HG03460 (cell line): ENCODE data around the gene BTBD7.

Experiments
- ATAC-seq: cut with Tn5 transposase; IDR thresholded peaks from one replicate; pipeline ENCODE4 v1.9.1; 2021; ENCODE audit not compliant: unreplicated experiment

BTBD7 gene

GRCh38 chr14:93305725-93306418, 27.0 kb downstream of the BTBD7 start:
- ATAC-seq = no peak

GRCh38 chr14:93304771-93305170, 28.1 kb downstream of the BTBD7 start:
- ATAC-seq = no peak

GRCh38 chr14:93303659-93304058, 29.2 kb downstream of the BTBD7 start:
- ATAC-seq = no peak

- ATAC-seq = no peak
Measured at GRCh38 chr14:93302688-93303581, 29.9 kb downstream of the BTBD7 start.

GRCh38 chr14:93301821-93302447, 30.9 kb downstream of the BTBD7 start:
- ATAC-seq = no peak

- ATAC-seq = no peak
Measured at GRCh38 chr14:93299866-93300265, 33.0 kb downstream of the BTBD7 start.

- ATAC-seq = no peak
Measured at GRCh38 chr14:93299416-93299815, 33.4 kb downstream of the BTBD7 start.

GRCh38 chr14:93295541-93296220, 37.2 kb downstream of the BTBD7 start:
- no peak for ATAC-seq

- ATAC-seq = no peak
Measured at GRCh38 chr14:93286212-93286890, 46.5 kb downstream of the BTBD7 start.

- ATAC-seq = no peak
Measured at GRCh38 chr14:93285044-93285443, 47.8 kb downstream of the BTBD7 start.

- ATAC-seq = no peak
Measured at GRCh38 chr14:93281937-93282336, 50.9 kb downstream of the BTBD7 start.

GRCh38 chr14:93280743-93281142, 52.1 kb downstream of the BTBD7 start:
- no peak for ATAC-seq

- ATAC-seq = no peak
Measured at GRCh38 chr14:93276031-93276716, 56.7 kb downstream of the BTBD7 start.

- no peak for ATAC-seq
Measured at GRCh38 chr14:93274055-93274806, 58.6 kb downstream of the BTBD7 start.

- no peak for ATAC-seq
Measured at GRCh38 chr14:93271111-93271510, 61.7 kb downstream of the BTBD7 start.

GRCh38 chr14:93269341-93270068, 63.3 kb downstream of the BTBD7 start:
- ATAC-seq = no peak

- ATAC-seq = no peak
Measured at GRCh38 chr14:93268406-93268805, 64.4 kb downstream of the BTBD7 start.

- ATAC-seq = no peak
Measured at GRCh38 chr14:93267149-93267711, 65.6 kb downstream of the BTBD7 start.
